Right kidney (tissue), 1 donor: Measurements from ENCODE around the gene DIRAS3.
"Not testable (repeated sequence)": the region's sequence is repeated elsewhere in the genome, so short reads cannot be mapped to it uniquely, and the experiment has no call there.

Experiments used
- DNase-seq: peaks from one replicate; pipeline ENCODE4 v3.0.0-alpha.2; 2016

DIRAS3 gene

GRCh38 chr1:68024635-68025338 is 25.6 kb downstream of the DIRAS3 start:
- DNase-seq, result no peak

GRCh38 chr1:68016381-68016780 is 34.0 kb downstream of the DIRAS3 start:
- no peak for DNase-seq

GRCh38 chr1:68015971-68016370 is 34.5 kb downstream of the DIRAS3 start:
- no peak for DNase-seq

- DNase-seq, result no peak
These were observed 35.1 kb downstream of the DIRAS3 start for GRCh38 chr1:68015369-68015768.

- DNase-seq, result no peak
These were observed 37.1 kb downstream of the DIRAS3 start for GRCh38 chr1:68013351-68013750.

- DNase-seq, result no peak
These were observed 38.6 kb downstream of the DIRAS3 start for GRCh38 chr1:68011657-68012375.

- no peak for DNase-seq
These were observed 39.9 kb downstream of the DIRAS3 start for GRCh38 chr1:68010543-68010942.

- DNase-seq, result no peak
These were observed 40.3 kb downstream of the DIRAS3 start for GRCh38 chr1:68010090-68010489.

GRCh38 chr1:68003626-68004025 is 46.8 kb downstream of the DIRAS3 start:
- DNase-seq, result not testable (repeated sequence)

GRCh38 chr1:68000191-68000590 is 50.2 kb downstream of the DIRAS3 start:
- no peak for DNase-seq

GRCh38 chr1:67997746-67998145 is 52.7 kb downstream of the DIRAS3 start:
- no peak for DNase-seq
